ENCODE measurements around the gene BDH2.

DNA sequence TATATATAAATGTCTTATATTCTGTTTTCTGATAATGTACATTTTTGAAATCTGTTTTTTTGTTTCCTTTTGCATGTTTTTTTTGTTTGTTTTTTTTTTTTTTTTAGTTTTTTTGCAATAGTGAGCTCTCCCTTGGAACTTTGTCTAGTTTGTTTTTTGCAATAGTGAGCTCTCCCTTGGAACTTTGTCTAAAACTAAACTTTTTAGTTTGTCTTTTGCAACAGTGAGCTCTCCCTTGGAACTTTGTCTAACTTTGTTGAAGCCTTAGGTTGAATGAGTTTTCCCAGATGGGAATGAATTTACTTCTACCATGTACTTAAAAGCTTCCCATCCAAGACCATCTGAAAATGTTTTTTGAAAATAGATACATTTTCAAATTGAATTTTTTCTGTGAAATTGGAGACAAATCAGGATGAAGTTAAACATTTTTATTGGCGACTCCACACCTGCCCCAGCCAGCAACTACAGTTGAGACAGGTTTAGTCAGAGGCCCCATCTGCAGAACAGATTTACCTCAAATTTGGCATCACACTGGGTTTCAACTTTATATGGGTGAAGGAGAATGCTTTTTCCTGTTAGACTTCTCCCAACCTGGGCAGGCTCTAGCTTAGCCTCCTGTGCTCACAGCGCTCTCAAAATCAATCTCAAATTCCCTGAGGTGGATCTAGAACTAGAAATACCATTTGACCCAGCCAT is 39.0 kb downstream of the BDH2 start:
- TF ChIP-seq REST (IDR thresholded peaks at IDR 0.05; ENCODE audit: insufficient read depth in 1 of 2, low read depth in 2 of 2, low read length in 2 of 2) (no peak), POLR2AphosphoS5 (IDR thresholded peaks at IDR 0.05; ENCODE audit: low read depth, low read length) (no peak), SIN3A (IDR thresholded peaks at IDR 0.05; ENCODE audit: borderline replicate concordance, insufficient read depth, low read length) (no peak), TAF1 (IDR thresholded peaks at IDR 0.05; ENCODE audit: borderline replicate concordance, insufficient read depth, low read length) (no peak), FOXP2 (optimal IDR thresholded peaks at IDR 0.05; ENCODE audit: borderline replicate concordance, extremely low read depth, extremely low read length, insufficient read depth) (no peak)

Data from PFSK-1 (cell line).